Measurements from ENCODE around the gene COX20.

DNA sequence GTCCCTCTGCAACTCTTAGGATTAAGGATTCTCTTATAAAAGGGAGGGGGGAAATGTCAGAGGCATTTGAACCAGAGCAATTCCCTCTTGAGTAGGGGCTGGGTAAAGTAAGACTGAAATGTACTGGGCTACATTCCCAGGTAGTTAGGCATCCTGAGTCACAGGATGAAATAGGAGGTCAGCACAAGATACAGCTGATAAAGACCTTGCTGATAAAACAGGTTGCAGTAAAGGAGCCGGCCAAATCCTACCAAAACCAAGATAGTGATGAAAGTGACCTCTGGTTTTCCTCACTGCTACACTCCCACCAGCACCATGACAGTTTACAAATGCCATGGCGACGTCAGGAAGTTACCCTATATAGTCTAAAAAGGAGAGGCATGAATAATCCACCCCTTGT is 14.3 kb upstream of the COX20 start:
- TF ChIP-seq, protein P1, sequence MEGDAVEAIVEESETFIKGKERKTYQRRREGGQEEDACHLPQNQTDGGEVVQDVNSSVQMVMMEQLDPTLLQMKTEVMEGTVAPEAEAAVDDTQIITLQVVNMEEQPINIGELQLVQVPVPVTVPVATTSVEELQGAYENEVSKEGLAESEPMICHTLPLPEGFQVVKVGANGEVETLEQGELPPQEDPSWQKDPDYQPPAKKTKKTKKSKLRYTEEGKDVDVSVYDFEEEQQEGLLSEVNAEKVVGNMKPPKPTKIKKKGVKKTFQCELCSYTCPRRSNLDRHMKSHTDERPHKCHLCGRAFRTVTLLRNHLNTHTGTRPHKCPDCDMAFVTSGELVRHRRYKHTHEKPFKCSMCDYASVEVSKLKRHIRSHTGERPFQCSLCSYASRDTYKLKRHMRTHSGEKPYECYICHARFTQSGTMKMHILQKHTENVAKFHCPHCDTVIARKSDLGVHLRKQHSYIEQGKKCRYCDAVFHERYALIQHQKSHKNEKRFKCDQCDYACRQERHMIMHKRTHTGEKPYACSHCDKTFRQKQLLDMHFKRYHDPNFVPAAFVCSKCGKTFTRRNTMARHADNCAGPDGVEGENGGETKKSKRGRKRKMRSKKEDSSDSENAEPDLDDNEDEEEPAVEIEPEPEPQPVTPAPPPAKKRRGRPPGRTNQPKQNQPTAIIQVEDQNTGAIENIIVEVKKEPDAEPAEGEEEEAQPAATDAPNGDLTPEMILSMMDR (IDR thresholded peaks at IDR 0.05) = no peak
- TF ChIP-seq POLR2A (IDR thresholded peaks at IDR 0.05) = no peak
